HG03354 (cell line): ENCODE results near the gene RPL13A.

Experiments
- ATAC-seq: cut with Tn5 transposase; IDR thresholded peaks from one replicate; pipeline ENCODE4 v1.9.1; 2021; ENCODE audit warnings: mild to moderate bottlenecking; ENCODE audit not compliant: unreplicated experiment, poor library complexity, severe bottlenecking

The RPL13A gene

DNA sequence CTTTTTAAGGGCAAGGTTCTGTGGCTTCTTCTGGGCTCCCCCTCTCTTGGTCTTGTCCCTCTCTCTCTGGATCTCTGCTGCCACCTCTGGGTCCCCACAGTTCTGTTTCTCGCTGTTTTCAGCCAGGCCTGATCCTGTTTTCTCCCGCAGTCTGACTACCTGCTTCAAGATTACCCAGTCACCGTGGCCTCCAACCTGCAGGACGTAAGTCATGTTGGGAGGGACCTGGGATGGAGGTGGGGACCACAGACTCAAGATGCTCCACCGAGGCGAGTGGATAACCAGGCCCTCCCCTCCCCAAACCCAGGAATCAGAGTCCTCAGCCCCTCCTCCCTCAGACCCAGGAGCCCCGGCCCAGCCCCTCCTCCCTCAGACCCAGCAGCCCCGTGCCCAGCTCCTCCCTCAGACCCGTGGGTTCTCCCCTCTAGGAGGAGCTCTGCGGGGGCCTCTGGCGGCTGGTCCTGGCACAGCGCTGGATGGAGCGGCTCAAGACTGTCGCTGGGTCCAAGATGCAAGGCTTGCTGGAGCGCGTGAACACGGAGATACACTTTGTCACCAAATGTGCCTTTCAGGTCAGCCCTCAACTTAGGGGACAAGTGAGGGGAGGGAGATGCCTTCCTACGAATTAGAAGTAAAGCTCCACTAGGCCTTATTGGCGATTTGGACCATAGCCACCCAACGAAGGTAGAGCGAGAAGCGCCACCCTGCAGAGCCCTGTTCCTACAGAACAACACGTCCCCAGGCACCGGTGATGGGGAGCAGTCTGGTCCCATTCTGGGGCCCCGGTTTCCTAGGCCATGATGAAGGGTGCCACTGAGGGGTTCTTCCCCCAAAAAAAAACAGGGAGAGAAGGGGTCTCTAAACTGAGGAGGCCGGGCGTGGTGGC is 11.2 kb upstream of the RPL13A start:
- ATAC-seq, result no peak

DNA sequence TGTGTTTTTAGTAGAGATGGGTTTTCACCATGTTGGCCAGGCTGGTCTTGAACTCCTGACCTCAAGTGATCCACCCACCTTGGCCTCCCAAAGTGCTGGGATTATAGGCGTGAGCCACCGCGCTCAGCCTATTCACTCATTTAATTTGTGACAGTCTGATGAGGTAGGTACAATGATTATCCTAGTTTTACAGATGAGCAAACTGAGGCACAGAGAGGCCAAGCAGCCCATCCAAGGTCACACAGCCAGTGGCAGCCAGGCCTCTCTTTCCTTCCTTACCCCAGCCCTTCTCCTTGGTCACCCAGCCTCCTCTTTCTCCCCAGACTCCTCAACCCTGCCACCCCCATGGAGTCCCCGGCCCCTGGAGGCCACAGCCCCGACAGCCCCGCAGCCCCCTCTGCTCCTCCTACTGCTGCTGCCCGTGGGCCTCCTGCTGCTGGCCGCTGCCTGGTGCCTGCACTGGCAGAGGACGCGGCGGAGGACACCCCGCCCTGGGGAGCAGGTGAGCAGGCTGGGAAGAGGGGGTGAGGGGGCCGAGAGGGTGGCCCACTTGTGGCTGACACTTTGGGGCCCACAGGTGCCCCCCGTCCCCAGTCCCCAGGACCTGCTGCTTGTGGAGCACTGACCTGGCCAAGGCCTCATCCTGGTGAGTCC is 7.3 kb upstream of the RPL13A start:
- no peak for ATAC-seq

DNA sequence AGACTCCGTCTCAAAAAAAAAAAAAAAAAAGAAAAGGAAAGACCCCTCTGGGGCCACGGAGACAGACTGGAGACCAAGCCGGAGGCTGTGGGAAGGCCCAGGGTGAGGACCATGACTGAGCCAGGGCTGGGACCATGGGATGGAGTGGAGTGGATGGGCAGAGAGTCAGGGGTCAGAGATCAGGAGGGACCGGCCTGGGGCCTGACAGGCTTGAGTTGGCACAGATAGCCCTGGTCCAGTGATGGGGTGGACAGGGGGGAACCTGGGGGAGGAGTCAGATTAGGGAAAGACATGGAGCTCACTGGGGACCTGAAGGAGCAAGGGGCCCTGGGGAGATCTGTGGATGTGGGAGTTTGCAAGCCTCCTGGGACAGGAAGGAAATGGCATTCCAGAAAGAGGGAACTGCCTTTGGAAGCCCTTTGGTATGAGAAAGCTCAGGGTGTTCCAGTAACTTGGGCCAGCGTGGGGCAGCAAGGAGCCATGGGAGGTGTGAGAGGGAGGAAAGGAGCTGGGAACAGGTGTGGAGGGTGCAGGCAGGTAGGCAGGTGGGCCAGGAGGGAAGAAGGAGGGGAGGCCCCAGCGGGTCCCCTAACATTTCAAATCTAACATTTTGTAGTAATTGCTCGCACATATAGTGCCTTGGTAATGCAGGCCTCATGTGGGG is 6.3 kb upstream of the RPL13A start:
- ATAC-seq, result no peak

DNA sequence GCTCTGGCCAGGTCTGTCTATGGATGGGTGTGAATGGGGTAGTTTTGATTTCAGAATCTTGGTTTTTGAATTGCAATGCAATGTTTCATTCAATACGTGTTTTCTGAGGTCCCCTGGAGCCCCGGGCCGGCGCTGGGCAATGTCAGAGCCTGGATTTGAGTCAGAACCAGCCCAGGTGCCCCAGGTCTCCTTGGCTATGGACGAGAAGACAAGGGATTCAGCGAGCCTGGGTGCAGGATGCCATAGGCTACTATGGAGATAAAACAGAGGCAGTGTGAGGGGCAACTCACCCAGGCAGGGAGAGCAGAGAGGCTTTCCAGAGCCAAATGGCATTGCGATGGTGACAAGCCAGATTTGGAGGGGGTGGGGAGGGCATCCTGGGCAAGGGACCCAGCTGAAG is 1.2 kb upstream of the RPL13A start:
- no peak for ATAC-seq

DNA sequence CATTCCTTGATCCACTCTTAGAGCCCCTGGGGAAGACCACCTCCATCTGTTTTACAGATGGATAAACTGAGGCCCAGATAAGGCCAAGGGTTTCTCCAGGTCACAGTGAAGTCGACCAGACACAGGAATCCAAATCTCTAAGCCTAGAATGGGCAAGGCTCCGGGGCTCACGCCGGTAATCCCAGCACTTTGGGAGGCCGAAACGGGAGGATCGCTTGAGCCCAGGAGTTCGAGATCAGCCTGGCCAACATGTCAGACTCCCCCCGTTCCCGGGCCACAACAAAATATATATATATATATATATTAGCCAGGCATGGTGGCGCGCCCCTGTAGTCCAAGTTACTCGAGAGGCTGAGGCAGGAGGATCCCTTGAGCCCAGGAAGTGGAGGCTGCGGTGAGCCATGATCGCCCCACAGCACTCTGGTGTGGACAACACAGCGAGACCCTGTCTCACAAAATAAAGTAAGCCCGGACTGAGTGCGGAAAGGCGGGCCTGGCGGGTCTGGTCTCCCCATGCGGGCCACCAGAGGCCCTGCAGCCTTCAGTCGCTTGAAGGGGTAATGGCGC is 615 bp upstream of the RPL13A start:
- no peak for ATAC-seq

DNA sequence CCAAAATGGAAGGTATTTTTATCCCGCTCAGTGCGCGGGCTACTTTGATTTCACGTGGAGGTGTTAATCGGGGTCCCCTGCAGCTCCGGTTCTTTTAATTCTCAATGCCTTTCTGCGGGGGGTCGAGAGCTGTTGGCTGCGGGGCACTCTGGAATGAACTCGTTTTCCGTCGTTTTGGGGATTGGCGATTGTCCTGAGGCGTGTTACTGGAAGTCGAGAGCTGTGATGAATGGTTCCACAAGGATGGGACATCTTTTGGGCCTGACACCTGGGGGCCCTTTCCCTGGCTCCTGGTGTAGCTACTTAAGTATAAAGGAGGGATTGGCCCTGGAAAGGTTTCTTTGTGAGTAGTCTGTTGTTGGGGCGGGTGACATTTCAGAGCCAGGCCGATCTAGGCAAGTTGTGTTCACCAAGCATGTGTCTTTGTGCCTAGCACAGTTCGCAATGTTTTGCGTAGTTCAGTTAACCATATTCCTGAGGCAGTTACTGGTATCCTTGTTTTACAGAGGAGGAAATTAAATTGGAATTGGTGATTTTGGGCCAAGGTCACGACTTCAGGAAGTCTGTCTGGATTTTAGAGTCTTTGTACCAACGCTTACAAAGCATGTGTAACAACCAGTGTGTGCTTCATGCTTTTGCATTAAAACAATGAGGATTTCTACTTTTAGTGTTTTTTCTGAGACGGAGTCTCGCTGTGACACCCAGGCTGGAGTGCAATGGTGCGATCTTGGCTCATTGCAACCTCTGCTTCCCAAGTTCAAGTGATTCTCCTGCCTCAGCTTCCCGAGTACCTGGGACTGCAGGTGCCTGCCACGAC is 846 bp downstream of the RPL13A start:
- no peak for ATAC-seq

DNA sequence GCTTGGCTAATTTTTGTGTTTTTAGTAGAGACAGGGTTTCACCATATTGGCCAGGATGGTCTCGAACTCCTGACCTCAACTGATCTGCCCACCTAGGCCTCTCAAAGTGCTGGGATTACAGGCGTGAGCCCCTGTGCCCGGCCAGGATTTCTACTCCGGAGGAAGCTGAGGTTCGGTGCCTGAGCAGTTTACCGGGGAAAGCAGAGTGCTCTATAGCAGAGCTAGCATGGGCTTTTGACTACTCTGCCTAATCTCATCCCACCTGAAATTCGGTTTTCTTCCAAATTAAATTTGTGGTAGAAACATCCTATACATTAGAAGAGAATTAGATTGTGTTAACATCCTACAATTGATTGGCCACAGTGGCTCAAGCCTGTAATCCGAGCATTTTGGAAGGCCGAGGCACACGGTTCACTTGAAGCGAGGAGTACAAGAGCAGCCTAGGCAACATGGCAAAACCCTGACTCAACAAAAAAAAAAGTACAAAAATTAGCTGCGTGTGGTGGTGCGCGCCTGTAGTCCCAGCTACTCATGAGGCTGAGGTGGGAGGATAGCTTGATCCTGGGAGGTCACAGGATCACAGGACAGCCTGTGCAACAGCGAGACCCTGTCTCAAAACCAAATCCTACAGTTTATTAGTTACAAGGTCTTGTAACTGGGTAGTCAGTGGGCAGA is 1.6 kb downstream of the RPL13A start:
- no peak for ATAC-seq

DNA sequence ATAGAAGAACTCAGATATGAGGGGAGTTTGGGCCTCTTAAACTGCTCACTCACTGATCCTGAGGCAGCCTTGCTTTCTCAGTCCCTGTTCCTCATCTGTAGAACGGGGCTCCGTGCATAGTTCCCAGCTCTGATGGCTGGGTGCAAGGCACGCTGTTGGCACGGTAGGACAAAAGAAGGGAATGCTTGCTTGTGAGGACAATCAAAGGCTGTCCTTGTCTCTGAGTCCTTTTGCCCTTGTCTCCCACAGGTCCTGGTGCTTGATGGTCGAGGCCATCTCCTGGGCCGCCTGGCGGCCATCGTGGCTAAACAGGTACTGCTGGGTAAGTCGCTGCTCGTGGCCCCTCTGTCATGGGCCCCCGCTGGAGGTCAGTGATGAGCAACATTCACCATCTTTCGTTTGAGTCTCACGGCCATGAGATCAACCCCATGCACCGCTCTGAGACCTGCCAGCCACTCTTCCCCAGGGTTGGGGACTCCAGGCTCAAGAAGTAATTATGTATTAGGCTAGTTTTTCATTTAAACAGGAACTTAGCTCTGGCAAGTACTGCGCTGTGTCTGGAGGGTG is 2.3 kb downstream of the RPL13A start:
- no peak for ATAC-seq

DNA sequence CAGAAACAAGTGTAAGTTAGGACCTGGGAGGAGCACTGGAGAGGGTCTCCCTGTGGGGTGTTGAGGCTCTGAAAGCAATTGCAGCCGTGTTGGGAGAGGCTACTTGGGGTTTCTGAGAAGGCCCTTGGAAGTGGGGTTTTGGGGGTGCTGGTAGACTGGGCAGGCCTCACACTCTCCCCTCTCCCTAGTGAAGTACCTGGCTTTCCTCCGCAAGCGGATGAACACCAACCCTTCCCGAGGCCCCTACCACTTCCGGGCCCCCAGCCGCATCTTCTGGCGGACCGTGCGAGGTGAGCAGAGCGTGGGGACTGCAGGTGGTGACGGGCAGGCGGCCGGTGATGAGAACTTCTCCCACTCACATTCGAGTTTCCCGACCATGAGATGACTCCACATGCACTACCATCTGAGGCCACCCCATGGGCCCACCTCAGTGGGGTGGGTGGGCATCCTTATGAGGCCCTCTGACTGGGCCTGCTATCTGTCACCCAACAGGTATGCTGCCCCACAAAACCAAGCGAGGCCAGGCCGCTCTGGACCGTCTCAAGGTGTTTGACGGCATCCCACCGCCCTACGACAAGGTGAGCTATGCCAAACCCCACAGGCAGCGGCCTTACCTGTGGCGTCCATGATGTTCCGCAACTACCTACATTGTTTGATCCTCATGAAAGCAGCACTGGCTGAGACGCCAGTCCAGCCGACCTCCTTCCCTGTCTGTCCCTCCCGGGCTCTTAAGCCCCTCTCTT is 3.0 kb downstream of the RPL13A start:
- ATAC-seq, result no peak

DNA sequence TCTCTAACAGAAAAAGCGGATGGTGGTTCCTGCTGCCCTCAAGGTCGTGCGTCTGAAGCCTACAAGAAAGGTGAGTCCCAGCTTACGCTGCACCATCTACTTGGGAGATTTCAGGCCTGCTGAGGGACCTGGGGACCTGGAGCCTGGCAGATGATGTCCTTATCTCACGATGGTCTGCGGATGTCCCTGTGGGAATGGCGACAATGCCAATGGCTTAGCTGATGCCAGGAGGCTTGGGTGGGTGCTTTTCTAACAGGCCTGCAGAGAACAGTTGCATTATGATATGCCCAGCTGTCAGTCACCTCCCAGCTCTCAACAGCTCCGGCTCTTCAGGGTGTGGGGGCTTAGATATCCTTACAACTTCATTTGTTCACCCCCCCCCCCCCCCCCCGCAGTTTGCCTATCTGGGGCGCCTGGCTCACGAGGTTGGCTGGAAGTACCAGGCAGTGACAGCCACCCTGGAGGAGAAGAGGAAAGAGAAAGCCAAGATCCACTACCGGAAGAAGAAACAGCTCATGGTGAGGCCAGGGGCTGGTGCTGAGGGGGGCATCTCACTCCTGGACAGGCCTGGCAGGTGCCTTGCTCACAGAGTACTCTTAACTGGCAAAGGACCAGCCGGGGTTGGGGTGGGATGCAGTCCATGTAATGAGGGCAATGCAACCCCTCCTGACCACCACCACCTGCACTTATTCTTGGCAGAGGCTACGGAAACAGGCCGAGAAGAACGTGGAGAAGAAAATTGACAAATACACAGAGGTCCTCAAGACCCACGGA is 3.8 kb downstream of the RPL13A start:
- no peak for ATAC-seq

DNA sequence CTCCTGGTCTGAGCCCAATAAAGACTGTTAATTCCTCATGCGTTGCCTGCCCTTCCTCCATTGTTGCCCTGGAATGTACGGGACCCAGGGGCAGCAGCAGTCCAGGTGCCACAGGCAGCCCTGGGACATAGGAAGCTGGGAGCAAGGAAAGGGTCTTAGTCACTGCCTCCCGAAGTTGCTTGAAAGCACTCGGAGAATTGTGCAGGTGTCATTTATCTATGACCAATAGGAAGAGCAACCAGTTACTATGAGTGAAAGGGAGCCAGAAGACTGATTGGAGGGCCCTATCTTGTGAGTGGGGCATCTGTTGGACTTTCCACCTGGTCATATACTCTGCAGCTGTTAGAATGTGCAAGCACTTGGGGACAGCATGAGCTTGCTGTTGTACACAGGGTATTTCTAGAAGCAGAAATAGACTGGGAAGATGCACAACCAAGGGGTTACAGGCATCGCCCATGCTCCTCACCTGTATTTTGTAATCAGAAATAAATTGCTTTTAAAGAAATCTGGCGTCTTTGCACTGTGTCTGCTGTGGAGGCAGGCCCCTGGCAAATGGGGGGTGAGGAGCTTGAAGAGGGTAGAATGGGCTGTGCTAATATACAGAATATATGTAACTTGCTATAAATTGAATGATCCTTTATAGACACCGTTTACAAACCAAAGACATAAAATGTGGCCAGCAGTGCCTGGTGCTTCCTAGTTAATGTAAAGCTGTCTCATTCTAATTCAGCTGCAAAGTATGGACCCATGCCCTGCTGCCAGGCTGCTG is 4.6 kb downstream of the RPL13A start:
- ATAC-seq, result no peak

DNA sequence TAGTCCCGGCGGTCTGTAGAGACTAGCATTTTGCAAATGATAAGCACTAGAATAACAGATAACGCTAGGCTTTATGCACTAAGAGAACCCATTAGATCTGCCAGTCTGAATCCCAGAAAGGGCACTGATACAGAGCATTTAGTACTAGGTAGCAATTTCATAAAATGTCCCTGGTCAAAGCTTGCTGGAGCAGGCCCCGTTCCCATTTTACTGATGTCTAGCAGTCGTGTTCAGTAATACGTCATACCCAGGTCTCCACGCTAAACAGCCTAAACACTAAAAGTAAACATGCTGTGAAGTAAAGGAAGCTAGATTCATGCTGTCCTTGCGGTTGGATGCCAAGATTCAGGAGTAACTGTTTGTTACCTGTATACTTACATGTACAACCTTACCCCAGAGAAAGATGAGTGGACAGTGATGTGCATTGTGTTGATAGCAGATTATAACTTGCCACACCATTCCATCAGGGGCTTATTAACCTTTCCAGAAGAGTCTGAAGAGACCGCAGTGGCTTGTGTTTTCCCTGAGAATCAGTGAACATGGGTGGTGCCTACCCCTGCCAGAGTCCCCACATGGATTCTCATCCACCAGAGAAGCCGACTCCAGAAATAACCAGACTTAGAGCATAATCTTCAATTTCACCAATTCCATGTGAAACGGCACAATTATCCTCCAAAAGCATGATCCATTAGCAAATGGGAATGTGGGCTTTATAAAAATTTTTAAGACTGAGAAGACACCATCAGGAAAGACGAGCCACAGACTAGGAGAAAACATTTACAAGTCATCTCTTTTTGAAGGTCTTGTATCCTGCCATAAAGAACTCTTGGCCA is 5.4 kb downstream of the RPL13A start:
- ATAC-seq, result no peak

DNA sequence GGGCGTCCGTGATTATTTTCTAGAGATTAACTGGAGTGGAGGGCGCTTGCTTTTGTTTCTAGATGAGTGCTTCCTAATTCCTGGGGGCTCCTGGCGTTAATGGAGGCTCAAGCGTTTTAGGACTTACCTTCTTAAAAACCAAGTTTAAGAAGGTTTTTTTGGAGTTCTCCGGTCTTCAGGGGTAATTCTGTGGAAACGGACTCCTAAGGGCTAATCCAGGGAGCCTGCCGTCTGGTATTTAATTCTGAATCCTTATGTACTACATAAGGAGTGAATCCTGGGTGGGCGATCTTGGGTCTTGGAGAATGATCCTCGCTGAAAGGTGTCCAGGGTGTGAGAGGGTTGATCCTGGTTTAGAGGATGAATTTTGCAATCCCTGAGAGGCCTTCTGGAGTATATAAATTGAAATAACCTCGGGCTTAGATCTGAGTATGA is 9.2 kb downstream of the RPL13A start:
- ATAC-seq, result no peak

DNA sequence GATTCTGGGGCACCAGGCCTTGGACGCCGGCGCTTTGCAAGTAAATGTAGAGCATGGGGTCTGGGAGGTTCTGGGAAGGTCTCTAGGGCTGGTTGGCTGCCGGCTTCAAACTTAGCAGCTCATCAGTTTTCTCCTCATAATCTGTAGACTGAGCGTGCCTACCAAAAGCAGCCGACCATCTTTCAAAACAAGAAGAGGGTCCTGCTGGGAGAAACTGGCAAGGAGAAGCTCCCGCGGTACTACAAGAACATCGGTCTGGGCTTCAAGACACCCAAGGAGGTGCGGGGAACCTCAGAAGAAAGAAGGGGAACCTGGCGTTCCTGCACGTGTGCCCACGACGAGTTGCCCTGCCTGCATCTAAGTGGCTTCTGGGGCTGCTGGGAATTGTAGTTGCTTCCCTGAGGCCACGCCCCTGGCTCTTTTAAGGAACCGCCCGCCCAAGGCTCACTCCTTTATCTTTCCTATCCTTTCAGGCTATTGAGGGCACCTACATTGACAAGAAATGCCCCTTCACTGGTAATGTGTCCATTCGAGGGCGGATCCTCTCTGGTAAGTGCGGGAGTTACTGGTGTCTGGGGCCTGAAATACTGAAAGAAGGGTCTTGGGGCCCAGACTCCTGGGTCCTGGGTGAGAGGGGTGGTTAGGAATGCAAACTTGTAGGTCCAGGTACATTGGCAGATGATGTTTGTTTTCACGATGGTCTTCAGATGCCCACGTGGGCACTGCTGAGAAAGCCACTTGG is 9.8 kb downstream of the RPL13A start:
- ATAC-seq, result no peak

DNA sequence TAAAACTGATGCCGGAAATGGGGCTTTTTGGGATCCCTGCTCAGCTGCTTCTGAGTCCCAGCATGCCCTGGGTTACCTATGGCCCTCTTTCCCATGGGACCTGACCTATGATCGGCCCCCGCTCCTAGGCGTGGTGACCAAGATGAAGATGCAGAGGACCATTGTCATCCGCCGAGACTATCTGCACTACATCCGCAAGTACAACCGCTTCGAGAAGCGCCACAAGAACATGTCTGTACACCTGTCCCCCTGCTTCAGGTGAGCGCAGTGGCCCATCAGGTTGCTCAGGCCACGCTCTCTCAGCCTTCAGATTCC is 10.3 kb downstream of the RPL13A start:
- no peak for ATAC-seq
